ENCODE measurements around the gene SLC5A10.

SLC5A10 gene

DNA sequence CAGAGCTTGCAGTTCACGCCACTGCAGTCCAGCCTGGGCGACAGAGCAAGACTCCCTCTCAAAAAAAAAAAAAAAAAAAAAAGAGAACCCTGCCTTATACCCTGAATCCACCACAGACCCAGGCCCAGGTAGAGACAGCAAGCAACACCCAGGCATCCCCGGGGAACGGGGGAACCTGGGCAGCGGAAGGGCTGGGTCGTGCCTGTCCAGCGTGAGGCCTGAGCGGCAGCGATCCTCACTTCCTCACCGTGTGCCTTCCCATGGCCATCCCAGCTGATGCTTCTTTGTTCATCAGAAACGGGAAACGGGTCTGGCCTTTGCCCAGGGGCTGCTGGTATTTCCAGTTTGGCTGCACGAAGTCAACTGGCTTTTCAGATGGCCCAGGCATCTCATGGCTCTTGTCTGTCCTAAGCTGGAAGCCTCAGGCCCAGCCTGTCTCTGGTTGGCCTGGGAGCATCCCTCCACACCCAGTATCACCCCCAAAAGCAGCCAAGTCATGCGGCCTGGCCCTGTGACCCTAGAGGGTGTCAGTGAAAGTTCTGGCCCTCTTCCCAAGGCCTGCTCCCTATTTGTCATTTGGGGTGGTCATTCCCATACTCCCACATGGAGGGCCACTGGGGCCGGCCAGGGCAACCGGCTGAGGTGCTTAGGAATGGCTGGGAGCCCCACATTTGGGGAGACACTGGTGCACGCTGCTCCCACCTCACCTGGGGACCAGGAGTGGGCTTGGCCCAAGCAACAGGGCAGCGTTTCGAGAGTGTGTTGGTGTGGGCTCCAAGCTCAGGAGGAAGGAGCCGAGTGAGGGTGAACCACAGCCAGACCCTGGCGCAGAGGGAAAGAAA is 32.5 kb downstream of the SLC5A10 start:
- DNase-seq (ENCODE audit: low read depth in 2 of 2), result no peak

- DNase-seq (ENCODE audit: low read depth in 2 of 2), result no peak
Measured at GRCh38 chr17:18985475-18985874, 33.5 kb downstream of the SLC5A10 start.

- DNase-seq (ENCODE audit: low read depth in 2 of 2), result no peak
Measured at GRCh38 chr17:18986541-18987229, 34.7 kb downstream of the SLC5A10 start.

DNA sequence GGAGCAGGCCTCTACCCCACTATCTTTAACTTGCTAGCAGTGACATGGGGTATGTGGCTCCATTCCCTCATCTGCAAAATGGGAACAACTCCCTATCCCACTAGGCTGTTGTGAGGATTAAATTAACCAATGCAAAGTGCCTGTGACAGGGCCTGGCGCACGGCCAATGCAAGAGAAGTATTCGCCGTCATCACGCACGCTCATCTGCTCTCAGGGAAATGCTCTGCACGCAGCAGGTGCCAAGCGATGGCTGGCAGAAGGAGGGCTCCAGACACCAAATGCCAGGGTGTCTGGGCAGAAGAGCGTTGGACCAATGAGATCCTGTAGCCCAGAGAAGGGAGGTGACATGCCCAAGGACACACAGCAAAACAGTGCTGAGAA is 35.3 kb downstream of the SLC5A10 start:
- DNase-seq (ENCODE audit: low read depth in 2 of 2), result no peak

- DNase-seq (ENCODE audit: low read depth in 2 of 2), result no peak
Measured at GRCh38 chr17:18987862-18988545, 36.0 kb downstream of the SLC5A10 start.

GRCh38 chr17:18988546-18989173 is 36.7 kb downstream of the SLC5A10 start:
- no peak for DNase-seq (ENCODE audit: low read depth in 2 of 2)

DNA sequence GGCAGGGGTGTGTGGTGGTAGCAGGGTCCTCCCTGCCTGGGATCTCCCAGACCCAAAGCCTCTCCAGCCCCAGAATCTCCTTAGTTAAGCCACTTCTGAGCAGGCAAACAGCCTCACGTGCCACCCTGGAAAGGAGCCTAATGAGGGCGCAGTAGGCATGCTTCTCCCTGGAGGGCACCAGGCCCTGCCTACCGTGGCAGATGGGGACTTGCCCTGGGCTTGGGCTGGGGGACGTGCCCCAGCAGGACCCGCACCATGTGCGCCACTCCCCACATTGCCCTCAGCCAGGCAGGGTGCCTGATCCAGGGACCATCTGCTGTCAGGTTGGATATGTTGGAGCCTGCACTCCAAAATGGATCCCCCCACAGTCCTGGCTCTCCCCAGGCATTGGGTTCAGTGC is 38.4 kb downstream of the SLC5A10 start:
- no peak for DNase-seq (ENCODE audit: low read depth in 2 of 2)

- no peak for DNase-seq (ENCODE audit: low read depth in 2 of 2)
Measured at GRCh38 chr17:18991531-18992315, 39.8 kb downstream of the SLC5A10 start.

- DNase-seq (ENCODE audit: low read depth in 2 of 2), result no peak
Measured at GRCh38 chr17:18992454-18993130, 40.6 kb downstream of the SLC5A10 start.

DNA sequence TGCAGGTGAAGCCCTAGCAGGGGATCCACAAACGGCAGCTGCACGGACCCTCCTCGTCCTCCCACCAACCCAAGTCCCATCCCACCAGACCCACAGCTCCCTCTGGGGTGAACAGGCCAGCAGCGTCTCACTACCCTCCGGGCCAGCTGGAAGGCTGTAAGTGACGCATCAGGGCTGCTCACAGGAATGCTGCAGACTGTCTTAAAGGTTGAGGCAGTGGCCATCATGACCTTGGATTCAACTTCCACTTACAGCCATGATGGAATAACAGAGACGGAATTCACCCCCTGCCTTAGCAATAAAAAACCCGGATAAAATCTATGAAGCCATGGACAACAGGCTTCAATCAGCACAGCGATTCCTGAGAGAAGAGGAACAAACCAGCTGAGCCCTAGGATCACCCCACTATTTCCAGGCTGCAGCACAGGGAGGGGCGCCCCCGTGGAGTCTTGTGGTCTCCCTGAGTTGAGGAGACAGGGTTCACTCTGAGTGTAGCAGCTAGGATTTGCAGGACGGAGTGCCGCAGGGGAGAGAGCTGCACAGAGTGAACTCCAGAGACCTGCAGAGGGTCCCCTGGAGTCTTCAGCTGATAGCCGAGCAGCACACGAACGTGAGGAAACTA is 42.1 kb downstream of the SLC5A10 start:
- DNase-seq (ENCODE audit: low read depth in 2 of 2), result no peak

DNA sequence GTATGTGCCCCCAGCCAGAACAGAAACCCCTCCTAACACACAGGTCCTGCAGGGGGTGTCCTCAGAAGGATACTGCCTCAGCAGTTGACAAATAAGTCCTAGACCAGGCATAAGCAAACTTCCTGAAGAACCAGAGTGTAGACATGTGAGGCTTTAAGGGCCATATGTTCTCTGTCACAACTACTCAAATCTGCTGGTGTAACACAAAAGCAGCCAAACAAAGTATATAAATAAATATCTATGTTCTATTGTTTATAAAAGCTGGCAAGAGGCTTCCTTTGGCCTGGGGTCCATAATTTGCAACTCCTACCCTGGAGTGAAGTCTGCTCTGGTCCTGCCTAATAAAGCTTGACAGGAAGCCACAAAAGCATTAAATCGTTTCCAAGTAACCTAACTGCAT is 42.7 kb downstream of the SLC5A10 start:
- DNase-seq (ENCODE audit: low read depth in 2 of 2), result no peak

DNA sequence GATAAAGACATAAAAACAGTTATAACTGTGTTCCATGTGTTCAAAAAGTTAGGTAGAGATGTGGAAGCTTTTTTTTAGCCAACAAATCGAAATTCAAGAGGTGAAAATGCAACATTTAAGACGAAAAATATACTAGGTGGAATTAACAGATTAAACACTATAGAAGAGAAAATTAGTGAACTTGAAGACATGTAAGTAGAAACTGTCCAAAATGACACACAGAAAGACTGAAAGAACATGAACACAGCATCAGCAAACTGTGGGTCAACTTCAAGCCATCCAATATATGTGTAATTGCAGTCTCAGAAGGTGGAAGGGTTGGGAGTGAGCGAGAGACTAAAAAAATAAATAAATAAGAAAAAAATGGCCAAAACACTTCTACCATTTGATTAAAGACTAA is 43.3 kb downstream of the SLC5A10 start:
- DNase-seq (ENCODE audit: low read depth in 2 of 2), result no peak

DNA sequence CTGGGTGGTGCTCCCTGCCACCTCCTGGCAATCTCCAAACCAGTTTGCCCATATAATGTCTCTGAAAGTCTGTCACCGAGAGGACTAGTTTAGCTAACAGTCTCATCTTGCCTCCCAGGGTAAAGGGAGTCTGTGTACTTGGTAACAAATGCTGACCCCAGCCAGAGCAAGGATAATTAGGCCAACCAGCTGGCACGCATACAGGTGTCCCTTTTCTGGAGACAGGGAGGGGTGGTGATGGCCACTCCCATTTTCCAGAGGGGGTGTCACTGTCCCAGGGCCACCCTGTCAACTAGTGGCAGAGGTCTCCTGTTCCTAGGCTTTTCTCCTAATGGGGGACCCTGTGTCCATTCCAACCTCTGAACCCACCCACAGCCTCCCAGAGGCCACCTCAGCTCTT is 44.5 kb downstream of the SLC5A10 start:
- DNase-seq (ENCODE audit: low read depth in 2 of 2), result no peak

DNA sequence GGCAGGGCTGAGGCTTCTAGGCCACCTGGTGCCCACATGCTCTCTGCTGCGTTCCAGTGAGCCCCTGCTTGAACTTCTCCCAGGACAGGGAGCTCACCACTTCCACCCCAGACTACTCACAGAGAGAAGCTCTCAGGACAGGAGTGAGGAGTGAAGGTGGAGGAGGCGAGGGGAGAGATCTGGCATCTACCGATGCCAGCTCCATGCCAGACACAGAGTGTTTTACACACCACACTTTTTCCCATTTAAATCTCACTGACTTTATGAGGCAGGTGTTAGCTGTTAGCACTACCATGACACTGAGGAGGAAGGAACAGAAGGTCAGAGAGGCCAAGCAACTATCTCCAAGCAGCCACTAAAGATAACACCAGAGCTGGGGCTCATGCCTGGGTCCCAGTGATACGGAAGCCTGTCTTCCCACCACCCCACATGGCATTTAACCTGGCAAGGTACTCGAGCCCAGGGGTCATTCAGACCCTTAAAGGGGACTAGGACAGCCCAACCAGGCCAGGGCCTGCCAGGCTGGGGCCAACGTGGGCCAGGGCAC is 45.8 kb downstream of the SLC5A10 start:
- no peak for DNase-seq (ENCODE audit: low read depth in 2 of 2)

DNA sequence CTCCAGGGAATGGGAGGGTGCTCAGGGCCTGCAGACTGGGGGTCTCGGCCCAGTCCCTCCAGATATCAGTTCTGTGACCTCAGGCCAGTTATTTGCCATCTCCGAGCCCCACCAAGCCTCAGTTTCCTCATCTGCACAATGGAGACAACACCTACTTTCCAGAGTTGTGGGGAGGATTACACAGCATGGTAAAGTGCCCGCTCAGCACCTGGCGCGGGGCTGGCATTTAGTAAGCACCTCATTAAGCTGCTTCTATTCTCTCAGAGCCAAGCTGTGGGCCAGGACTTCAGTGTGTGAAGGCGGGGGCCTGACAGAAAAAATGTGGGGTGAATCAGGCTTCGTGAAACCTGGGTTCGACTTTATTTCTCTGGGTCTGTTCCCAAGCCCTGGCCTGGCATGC is 47.4 kb downstream of the SLC5A10 start:
- DNase-seq (ENCODE audit: low read depth in 2 of 2), result no peak

DNA sequence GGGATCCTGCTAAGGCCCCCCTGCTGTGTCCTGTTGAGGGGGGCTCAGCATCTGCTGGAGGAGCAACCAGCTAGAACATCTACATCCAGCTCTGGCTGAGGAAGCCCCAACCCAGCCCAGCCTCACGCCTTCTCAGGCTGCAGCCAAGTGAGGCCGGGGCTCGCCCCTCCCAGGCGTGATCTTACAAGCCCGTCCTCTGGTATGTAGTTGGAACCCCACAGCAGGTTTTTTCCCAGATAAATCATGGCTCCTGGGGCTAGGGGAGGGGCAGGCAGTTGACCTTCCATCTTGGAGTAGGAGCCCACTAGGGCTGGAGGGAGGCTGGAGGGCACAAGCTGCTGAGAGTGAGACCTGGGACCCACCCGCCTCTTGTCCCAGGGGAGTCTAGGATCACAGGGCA is 47.9 kb downstream of the SLC5A10 start:
- no peak for DNase-seq (ENCODE audit: low read depth in 2 of 2)

DNA sequence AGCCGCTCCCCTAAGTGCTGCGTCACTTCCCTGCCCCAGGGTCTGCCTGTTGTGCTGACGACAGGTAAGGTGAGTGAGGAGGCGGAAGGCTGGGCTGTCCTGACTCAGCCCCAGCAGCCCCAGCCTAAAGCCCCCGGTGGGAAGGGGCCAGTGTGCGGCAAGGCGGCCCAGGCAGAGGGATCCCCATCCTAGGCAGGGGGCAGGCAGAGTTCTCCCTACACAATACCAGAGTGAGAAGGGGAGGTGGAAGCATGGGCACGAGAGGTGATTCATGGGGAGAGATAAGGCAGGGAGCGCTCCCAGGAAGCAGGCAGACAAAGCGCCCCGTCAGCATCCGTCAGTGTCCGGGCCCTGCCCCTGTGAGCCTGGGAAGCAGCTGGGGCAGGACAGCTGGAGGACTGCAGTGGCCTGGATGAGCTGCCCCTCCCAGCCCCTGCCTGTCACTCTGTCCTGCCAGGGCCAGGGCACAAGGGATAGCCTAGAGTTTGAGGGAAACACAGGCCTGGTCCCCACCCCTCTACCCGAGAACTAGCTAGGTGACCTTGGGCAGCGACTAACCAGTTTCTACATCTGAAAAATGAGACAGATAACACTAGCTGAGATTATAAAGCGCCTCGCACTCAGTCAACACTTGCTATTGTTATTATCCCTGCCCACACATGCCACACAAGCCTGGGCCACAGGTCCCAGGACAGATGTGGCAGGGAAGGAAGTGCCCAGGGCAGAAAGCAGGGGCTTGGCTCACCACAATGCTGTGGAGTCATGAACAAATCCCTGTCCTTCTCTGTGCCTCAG is 48.8 kb downstream of the SLC5A10 start:
- DNase-seq (ENCODE audit: low read depth in 2 of 2), result no peak

GRCh38 chr17:19001907-19002590 is 50.1 kb downstream of the SLC5A10 start:
- DNase-seq (ENCODE audit: low read depth in 2 of 2), result no peak
